ENCODE results near the gene CCP110.
"Not testable (repeated sequence)": the region's sequence is repeated elsewhere in the genome, so short reads cannot be mapped to it uniquely, and the experiment has no call there.

The CCP110 gene

GRCh38 chr16:19507867-19508266 is 15.9 kb upstream of the CCP110 start:
- DNase-seq (ENCODE audit: low spot score): no peak

DNA sequence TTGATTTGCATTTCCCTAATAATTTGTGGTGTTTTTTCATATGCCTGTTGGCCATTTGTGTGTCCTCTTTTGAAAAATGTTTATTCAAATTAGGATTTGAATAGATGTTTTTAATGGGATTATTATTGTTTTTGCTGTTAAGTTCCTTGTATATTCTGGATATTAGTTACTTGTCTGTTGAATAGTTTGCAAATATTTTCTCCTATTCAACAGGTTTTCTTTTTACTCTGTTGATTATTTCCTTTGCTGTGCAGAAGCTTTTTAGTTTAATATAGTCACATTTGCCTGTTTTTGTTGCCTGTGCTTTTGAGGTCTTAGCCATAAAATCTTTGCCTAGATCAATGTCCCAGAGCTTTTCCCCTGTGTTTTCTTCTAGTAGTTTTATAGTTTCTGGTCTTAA is 11.4 kb upstream of the CCP110 start:
- no peak for DNase-seq (ENCODE audit: low spot score)

GRCh38 chr16:19513377-19514053 is 10.2 kb upstream of the CCP110 start:
- no peak for DNase-seq (ENCODE audit: low spot score)

DNA sequence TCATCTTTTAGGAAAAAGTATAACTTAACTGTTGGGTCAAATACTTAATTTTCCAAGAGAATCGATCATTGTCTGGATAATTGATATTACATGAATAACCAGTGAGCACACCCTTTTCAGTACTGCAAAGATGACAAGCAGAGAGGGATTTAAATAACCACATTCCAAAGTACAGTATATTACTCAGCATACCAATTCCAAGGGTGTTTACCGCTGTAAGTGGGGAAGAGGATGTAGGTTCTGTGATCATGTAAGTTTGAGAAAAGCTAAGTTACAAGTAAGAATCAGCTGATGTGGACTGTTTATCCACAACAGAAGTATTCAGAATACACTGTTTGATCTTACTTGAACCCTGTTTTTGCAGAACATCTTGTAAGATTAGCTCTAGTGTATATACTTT is 8.0 kb upstream of the CCP110 start:
- DNase-seq (ENCODE audit: low spot score): no peak

DNA sequence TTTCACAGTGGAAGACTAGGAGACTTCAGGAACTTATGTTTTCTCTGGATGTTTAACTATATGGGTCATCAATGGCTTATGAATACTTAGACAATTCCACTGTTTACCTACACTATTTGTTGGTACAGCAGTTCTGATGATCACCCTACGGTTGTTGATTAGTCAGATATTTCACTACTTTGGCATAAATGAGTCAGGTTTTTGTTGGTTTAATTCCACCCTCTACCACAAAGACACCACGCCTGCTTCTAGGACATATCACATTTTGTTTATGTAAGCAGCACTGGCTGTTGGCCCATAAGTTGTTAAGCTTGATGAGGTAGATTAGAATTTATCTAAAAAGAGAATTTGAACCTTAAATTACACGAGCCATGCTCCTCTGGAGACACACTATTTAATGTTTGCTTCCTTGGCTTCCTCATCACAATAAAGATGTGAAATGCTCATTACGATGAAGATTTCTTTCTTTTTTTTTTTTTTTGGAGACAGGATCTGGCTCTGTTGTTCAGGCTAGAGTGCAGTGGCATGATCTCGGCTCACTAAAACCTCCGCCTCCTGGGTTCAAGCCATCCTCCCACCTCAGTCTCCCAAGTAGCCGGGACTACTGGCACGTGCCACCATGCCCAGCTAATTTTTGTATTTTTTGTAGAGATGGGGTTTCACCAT is 6.2 kb upstream of the CCP110 start:
- no peak for DNase-seq (ENCODE audit: low spot score)

- DNase-seq (ENCODE audit: low spot score): no peak
These were observed 5.4 kb upstream of the CCP110 start for GRCh38 chr16:19518388-19518787.

- no peak for DNase-seq (ENCODE audit: low spot score)
These were observed 2.8 kb upstream of the CCP110 start for GRCh38 chr16:19520861-19521331.

DNA sequence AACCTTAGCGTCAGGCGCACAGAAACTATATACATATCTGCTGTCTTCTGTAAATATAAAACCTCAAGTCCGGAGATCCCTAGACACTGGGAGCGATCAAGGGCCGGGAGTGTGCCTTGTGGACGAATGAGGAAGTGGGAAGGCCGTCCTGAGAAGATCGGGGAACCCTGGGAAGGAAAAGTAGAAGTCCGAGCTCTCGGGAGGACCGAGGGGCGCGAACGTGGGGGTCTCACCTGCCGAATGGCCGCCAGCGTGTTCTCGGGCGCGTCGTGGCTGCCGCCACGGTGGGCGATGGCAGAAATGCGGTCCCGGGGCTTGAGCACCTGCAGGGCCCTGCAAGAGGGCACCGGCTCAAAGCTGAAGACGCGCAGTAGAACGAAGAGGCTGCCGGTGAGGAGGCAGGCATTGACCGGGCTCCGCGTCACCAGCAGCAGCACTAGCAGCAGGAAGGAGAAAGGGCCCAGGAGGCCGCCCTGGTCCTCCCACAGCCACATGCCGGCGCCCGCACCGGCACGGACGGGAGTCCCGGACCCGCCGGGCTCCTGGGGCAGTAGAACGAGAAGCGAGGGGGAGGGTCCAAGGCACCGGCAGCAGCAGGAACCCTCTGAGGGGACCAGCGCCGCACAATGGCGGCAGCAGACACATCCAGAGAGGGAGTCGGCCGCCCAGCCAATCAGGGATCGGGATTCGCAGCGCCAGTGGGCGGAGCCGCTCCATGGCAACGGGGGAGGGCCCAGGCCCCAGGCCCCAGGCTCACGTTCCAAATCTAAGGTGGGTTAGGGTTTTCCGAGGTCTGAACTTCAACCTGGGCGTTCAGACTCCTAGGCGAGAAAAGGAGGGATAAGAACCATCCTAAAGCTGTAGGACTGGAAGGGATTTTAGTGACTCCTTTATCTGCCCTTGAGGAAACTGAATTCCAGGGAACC is 2.0 kb upstream of the CCP110 start, which contains the start of gene GDE1:
Gene GDE1, minus strand, starts transcription at position 628 of the 926 bp plus-strand sequence. Its CDS starts 134 bp downstream, at position 494.
- DNase-seq (ENCODE audit: low spot score): peak; percentile 96

DNA sequence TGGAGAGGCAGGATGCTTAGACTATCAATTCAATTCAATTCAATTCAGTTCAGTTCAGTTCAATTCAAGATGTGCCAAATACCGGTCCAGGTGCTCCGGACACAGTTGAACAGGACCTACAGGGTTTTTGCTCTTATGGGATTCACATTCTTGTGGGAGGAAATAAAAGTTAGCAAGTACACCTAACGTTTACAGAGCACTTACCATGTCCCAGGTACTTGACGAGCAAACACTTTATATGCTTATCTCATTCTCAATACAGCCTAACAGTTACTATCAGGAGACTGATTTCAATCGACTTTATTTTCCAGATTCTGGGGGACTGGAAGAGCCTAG is 1.4 kb upstream of the CCP110 start:
- DNase-seq (ENCODE audit: low spot score): no peak

GRCh38 chr16:19522760-19523159 is 982 bp upstream of the CCP110 start:
- no peak for DNase-seq (ENCODE audit: low spot score)

- DNase-seq (ENCODE audit: low spot score): no peak
These were observed 571 bp upstream of the CCP110 start for GRCh38 chr16:19523184-19523558.

DNA sequence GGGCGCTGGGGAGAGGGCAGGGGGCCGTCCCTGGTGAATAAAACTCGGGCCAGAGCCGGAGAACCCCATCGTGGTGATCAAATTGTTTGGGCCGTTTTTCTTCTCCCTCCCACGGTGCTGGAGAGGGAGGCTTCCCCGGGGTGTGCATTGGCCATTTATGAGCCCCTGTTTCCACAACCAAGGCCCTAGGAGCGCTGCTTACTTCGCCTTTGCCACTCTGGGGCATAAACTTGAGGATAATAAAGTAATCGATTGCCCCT is 544 bp downstream of the CCP110 start:
- no peak for DNase-seq (ENCODE audit: low spot score)

- no peak for DNase-seq (ENCODE audit: low spot score)
These were observed 1.1 kb downstream of the CCP110 start for GRCh38 chr16:19524616-19525384.

DNA sequence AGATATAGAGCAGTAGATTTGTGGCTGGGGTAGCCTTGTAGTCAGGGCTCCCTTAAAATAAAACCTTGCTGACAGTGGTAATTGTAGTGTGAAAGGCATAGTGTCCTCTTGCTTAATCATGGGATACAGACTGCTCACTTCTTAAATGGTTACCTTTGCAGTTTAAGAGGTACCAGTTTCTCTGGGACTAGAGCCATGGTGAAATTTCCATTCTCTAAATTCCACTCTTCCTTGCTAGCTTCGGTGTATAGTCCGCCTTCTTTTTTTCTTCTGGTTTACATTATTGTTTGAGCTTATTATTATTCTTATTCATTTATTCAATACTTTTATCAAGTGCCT is 1.6 kb downstream of the CCP110 start:
- DNase-seq (ENCODE audit: low spot score): no peak

DNA sequence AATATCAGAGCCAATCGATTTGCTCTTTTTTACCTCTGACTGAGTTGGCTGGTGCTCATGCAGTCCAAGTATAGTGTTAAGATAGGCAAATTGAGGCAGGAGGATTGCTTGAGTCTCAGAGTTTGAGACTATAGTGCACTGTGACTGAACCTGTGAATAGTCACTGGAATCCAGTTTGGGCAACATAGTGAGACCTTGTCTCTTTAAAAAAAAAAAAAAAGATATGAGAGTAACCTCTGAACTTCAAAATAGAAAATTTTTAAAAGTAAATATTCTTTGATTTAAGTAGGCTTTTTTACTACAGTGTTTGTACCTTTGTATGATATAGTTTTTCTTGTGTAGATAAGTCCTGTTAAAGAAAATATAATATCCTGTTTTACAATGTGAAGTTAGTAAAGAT is 3.4 kb downstream of the CCP110 start:
- DNase-seq (ENCODE audit: low spot score): no peak

GRCh38 chr16:19528666-19529065 is 4.9 kb downstream of the CCP110 start:
- DNase-seq (ENCODE audit: low spot score): no peak

GRCh38 chr16:19532601-19533000 is 8.9 kb downstream of the CCP110 start:
- no peak for DNase-seq (ENCODE audit: low spot score)

- DNase-seq (ENCODE audit: low spot score): no peak
These were observed 16.7 kb downstream of the CCP110 start for GRCh38 chr16:19540241-19540970.

DNA sequence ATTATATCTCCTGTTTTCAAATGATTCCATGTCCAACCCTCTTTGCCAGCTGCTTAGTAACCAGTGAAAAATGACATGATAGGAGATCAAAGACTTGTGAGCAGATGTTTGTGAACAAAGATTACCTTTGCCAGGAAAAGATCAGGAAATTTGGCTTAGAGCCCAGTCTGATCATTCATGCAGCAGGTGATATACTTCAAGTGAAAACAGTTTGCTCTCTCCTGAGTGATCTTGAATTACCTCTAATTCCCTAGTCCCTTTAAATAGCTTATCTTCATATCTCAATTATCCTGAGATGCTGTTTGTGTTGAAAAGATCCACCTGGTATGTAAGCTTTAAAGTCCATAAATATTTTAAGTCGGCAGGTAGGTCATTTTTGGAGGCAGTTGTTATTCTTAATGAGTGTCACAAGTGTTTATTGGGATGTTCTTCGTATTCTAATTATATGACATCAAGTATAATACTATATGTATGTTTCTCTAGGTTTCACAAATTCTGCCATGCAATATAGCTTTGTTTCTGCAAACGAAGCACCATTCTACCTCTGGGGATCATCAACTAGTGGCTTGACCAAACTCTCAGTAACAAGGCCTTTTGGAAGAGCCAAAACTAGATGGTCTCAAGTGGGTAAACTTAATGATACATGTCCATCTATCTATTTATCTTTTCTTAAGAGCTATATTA is 18.5 kb downstream of the CCP110 start:
- DNase-seq (ENCODE audit: low spot score): no peak

GRCh38 chr16:19543278-19543996 is 19.7 kb downstream of the CCP110 start:
- not testable (repeated sequence) for DNase-seq (ENCODE audit: low spot score)

Measured in left forelimb (tissue), 1 donor.